ENCODE results near the gene IFNGR2. TPM values are rescaled to one million over a fixed set of nuclear protein-coding genes. Genes with fewer than 3 reads are reported as not detected.
A peak's percentile ranks its signal among the peaks of the same experiment; 100 is the strongest.

The IFNGR2 gene
- total RNA-seq, 1 experiment from 2014 or later: 44.1 TPM

DNA sequence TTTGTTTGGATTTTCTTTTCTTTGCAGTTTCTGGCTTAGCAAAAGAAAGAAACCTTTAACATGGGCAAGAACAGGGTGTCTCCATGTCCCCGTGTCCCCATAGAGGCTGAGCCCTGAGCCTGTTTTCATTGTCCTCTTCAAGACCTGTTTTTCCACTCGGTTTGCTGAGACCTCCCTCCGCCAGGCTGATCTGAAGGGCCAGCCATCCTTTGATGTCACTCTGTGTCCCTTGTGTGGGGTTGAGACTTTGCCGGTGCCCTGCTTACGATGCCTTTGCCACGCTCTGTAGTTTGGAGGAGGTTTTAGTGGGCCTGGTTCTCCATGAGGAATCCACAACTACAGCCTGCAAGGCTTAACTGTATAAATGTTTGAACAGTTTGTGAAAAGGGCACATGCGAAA lies 23.8 kb downstream of the IFNGR2 start:
- Mint-ChIP-seq H3K4me1 (no peaks in the 10 kb centered on the region), H3K36me3 (ENCODE audit: insufficient read depth in 1 of 3, low read depth in 3 of 3) (peaks cover 21 to 79% (median 59%) of the 10 kb centered on the region in 3 experiments), H3K4me3 (no peak overlapping the region), H3K27me3 (ENCODE audit: low read depth) (no peaks in the 10 kb centered on the region), H3K9me3 (no peaks in the 10 kb centered on the region), H3K27ac (peak overlapping the region in 1 of 3 experiments; percentile 66; a peak in 3 of 7 replicates)
- Histone ChIP-seq H3K79me1 (ENCODE audit: insufficient read depth, low read depth, low read length, poor library complexity, severe bottlenecking) (no peaks in the 10 kb centered on the region), H3K14ac (ENCODE audit: insufficient read depth, low read length) (no peak overlapping the region), H3K4me2 (ENCODE audit: insufficient read depth, insufficient read length, low read length) (no peak overlapping the region), H3K4me1 (ENCODE audit: insufficient read depth, low read length) (no peaks in the 10 kb centered on the region), H3K27ac (ENCODE audit: insufficient read length, low read depth, low read length) (no peak overlapping the region), H2AFZ (ENCODE audit: low read length) (no peak overlapping the region), H3K56ac (ENCODE audit: insufficient read length, low read depth, low read length) (no peak overlapping the region), H3T11ph (ENCODE audit: low read length) (no peak overlapping the region), H2BK15ac (ENCODE audit: low read depth, low read length) (no peak overlapping the region), H4K5ac (ENCODE audit: insufficient read length, low read depth, low read length) (no peak overlapping the region), H2BK20ac (ENCODE audit: low read depth, low read length, poor library complexity, severe bottlenecking) (no peak overlapping the region), H4K91ac (ENCODE audit: insufficient read length, low read depth, low read length) (no peak overlapping the region), H3K18ac (ENCODE audit: insufficient read length, low read depth, low read length) (no peak overlapping the region), H2BK12ac (ENCODE audit: insufficient read length, low read depth, low read length) (no peak overlapping the region), H2AK5ac (ENCODE audit: insufficient read length, low read length) (no peak overlapping the region), H3K9me3 (ENCODE audit: control insufficient read depth, low read depth, low read length) (no peaks in the 10 kb centered on the region), H3K23me2 (ENCODE audit: insufficient read length, low read depth, low read length, poor library complexity, severe bottlenecking) (no peaks in the 10 kb centered on the region), H3K9ac (ENCODE audit: extremely low read depth, insufficient read length, low read length) (no peak overlapping the region), H3K4ac (ENCODE audit: low read depth, low read length) (no peak overlapping the region), H4K8ac (replicated peaks; ENCODE audit: insufficient read length, low read depth, low read length) (no peak overlapping the region), H4K20me1 (ENCODE audit: control insufficient read depth, insufficient read depth, insufficient read length) (no peaks in the 10 kb centered on the region), H3K27me3 (ENCODE audit: insufficient read depth, low read length) (no peaks in the 10 kb centered on the region), H2BK5ac (ENCODE audit: insufficient read length, low read length) (no peak overlapping the region), H3K23ac (ENCODE audit: insufficient read length, low read depth, low read length) (no peak overlapping the region), H2BK120ac (ENCODE audit: low read depth, low read length, poor library complexity, severe bottlenecking) (no peak overlapping the region), H3K79me2 (ENCODE audit: insufficient read depth, low read length) (no peaks in the 10 kb centered on the region)
- no CpG with 5 or more reads among the region's 7 CpGs for WGBS (ENCODE audit: extremely low coverage, insufficient read length, low lambda C conversion rate)
- no peak for DNase-seq
- TF ChIP-seq, protein P1, sequence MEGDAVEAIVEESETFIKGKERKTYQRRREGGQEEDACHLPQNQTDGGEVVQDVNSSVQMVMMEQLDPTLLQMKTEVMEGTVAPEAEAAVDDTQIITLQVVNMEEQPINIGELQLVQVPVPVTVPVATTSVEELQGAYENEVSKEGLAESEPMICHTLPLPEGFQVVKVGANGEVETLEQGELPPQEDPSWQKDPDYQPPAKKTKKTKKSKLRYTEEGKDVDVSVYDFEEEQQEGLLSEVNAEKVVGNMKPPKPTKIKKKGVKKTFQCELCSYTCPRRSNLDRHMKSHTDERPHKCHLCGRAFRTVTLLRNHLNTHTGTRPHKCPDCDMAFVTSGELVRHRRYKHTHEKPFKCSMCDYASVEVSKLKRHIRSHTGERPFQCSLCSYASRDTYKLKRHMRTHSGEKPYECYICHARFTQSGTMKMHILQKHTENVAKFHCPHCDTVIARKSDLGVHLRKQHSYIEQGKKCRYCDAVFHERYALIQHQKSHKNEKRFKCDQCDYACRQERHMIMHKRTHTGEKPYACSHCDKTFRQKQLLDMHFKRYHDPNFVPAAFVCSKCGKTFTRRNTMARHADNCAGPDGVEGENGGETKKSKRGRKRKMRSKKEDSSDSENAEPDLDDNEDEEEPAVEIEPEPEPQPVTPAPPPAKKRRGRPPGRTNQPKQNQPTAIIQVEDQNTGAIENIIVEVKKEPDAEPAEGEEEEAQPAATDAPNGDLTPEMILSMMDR (conservative IDR thresholded peaks at IDR 0.05): no peak
